Peyer's patch (tissue), 4 donors: ENCODE measurements around the gene LMF1.

Experiments
- CTCF ChIP-seq, 6 experiments: fragments of 450-650 bp in 4 of 6; fragments of 200-600 bp in 2 of 6; sonication (generic) in 1 of 6; IDR thresholded peaks; one replicate each; pipeline ENCODE4 v1.5.1; 2017 to 2019; ENCODE audit warnings: antibody characterized with exemption in 6 of 6, mild to moderate bottlenecking in 3 of 6, moderate library complexity in 1 of 6
- POLR2A ChIP-seq, 2 donors: fragments of 450-650 bp; IDR thresholded peaks; one replicate each; pipeline ENCODE4 v1.5.1; 2017; ENCODE audit warnings: antibody characterized with exemption in 2 of 2, mild to moderate bottlenecking in 2 of 2, moderate library complexity in 2 of 2

- TF ChIP-seq POLR2A (IDR thresholded peaks at IDR 0.05) (no peak), CTCF (IDR thresholded peaks at IDR 0.05) (no peak)
These were observed 36.0 kb upstream of the LMF1 start for GRCh38 chr16:1006781-1007180.
